Measurements from ENCODE around the gene ASCC3. TPM values are rescaled to one million over a fixed set of nuclear protein-coding genes. Genes with fewer than 3 reads are reported as not detected.

The ASCC3 gene
- total and polyA plus RNA-seq, 2 experiments from 2014 or later, result 34.0 to 77.6 TPM

DNA sequence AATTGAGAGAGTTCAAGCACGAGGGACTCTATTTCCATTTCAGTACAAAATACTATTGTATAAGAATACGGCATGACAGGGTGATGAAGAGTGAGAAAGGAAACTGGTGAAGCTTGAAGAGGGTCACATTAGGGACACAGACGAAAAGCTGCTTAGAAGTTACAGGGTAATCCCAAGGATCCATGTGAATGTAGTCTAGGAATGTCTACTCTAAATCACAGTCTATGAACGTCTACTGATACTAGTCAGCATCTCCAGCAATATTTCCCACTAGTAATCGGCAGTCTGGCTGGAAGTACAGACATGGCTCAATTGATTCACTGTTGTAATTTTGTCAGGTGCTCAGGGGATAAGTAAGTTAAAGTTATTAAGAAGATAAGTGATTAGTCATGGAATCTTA is 156.4 kb downstream of the ASCC3 start:
- DNase-seq (ENCODE audit: low spot score), result no peak
- no peaks in the 10 kb centered on the region for H3K36me3 ChIP-seq (replicated peaks; ENCODE audit: insufficient read depth, low read depth)
- H3K79me2 ChIP-seq, result no peaks in the 10 kb centered on the region
- no peaks in the 10 kb centered on the region for H3K27me3 ChIP-seq
- no peak overlapping the region for H3K4me2 ChIP-seq
- H4K20me1 ChIP-seq (ENCODE audit: insufficient read depth, poor library complexity, severe bottlenecking), result no peaks in the 10 kb centered on the region
- H3K27ac ChIP-seq, result no peak overlapping the region
- H3K4me3 ChIP-seq, result no peak overlapping the region
- no peaks in the 10 kb centered on the region for H3K9me2 ChIP-seq (replicated peaks; ENCODE audit: insufficient read depth)
- H3K4me1 ChIP-seq (ENCODE audit: insufficient read depth), result no peaks in the 10 kb centered on the region
- TF ChIP-seq EZH2phosphoT487 (IDR thresholded peaks at IDR 0.05; ENCODE audit: low read depth, severe bottlenecking, unreplicated experiment), result no peak
- TF ChIP-seq EZH2 (IDR thresholded peaks at IDR 0.05; ENCODE audit: borderline replicate concordance), result no peak
- TF ChIP-seq, protein P1, sequence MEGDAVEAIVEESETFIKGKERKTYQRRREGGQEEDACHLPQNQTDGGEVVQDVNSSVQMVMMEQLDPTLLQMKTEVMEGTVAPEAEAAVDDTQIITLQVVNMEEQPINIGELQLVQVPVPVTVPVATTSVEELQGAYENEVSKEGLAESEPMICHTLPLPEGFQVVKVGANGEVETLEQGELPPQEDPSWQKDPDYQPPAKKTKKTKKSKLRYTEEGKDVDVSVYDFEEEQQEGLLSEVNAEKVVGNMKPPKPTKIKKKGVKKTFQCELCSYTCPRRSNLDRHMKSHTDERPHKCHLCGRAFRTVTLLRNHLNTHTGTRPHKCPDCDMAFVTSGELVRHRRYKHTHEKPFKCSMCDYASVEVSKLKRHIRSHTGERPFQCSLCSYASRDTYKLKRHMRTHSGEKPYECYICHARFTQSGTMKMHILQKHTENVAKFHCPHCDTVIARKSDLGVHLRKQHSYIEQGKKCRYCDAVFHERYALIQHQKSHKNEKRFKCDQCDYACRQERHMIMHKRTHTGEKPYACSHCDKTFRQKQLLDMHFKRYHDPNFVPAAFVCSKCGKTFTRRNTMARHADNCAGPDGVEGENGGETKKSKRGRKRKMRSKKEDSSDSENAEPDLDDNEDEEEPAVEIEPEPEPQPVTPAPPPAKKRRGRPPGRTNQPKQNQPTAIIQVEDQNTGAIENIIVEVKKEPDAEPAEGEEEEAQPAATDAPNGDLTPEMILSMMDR (IDR thresholded peaks at IDR 0.05; ENCODE audit: poor library complexity), result no peak
- 84% methylated on average over 5 of the region's 5 CpGs for WGBS (ENCODE audit: low lambda C conversion rate, missing lambda C conversion rate)
- no peaks in the 10 kb centered on the region for H3K9me3 ChIP-seq (ENCODE audit: low read depth)
- no peak overlapping the region for H2AFZ ChIP-seq

DNA sequence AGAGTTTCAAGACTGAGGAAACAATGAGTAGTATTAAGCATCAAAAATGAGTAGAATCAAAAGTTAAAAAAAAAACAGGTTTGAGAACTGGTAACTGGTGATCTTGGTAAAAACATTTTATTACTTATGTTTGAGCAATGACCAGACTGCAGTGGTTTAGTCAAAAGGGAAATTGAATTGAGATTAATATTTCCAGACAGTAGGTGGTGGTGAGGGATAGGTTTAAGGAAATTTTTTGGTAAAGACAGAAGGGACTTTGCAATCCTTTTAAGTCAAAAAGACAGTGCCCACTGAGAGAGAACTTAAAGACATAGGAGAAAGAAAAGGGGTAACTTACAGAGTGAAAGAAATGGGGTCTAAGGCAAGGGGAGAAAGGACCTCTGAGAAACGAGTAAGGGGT is 156.9 kb downstream of the ASCC3 start:
- no peaks in the 10 kb centered on the region for H4K20me1 ChIP-seq (ENCODE audit: insufficient read depth, poor library complexity, severe bottlenecking)
- TF ChIP-seq, protein P1 (IDR thresholded peaks at IDR 0.05; ENCODE audit: poor library complexity), result no peak
- TF ChIP-seq EZH2 (IDR thresholded peaks at IDR 0.05; ENCODE audit: borderline replicate concordance) (no peak), EZH2phosphoT487 (IDR thresholded peaks at IDR 0.05; ENCODE audit: low read depth, severe bottlenecking, unreplicated experiment) (no peak)
- WGBS (ENCODE audit: low lambda C conversion rate, missing lambda C conversion rate), result 74% methylated on average over 1 of the region's 1 CpG
- H3K4me1 ChIP-seq (ENCODE audit: insufficient read depth), result no peaks in the 10 kb centered on the region
- H3K4me2 ChIP-seq, result no peak overlapping the region
- no peaks in the 10 kb centered on the region for H3K27me3 ChIP-seq
- H2AFZ ChIP-seq, result no peak overlapping the region
- H3K9me2 ChIP-seq (replicated peaks; ENCODE audit: insufficient read depth), result no peaks in the 10 kb centered on the region
- no peak overlapping the region for H3K27ac ChIP-seq
- no peaks in the 10 kb centered on the region for H3K9me3 ChIP-seq (ENCODE audit: low read depth)
- no peak overlapping the region for H3K4me3 ChIP-seq
- H3K79me2 ChIP-seq, result no peaks in the 10 kb centered on the region
- H3K36me3 ChIP-seq (replicated peaks; ENCODE audit: insufficient read depth, low read depth), result no peaks in the 10 kb centered on the region
- DNase-seq (ENCODE audit: low spot score), result no peak

DNA sequence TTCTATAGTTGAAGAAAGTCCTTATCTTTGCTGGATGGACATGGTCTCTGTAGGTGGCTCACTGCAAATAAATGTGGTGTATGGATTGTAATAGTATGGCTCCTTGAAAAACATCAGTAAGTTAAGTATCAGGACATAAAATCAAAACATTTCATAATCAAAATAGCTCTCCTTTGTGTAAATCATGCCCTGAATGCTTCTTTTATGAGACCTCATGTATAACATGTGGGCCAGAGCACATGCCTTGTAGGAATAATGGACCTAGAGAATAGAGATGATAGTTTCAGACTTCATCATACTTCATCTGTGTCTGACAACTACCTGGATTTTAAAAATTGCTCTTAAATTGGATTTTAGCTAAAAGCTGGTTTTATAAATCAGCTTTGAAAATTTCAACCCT is 159.9 kb downstream of the ASCC3 start:
- Histone ChIP-seq H3K27ac (no peak overlapping the region), H3K4me2 (no peak overlapping the region), H3K9me3 (ENCODE audit: low read depth) (no peaks in the 10 kb centered on the region), H4K20me1 (ENCODE audit: insufficient read depth, poor library complexity, severe bottlenecking) (no peaks in the 10 kb centered on the region), H3K4me3 (no peak overlapping the region), H2AFZ (no peak overlapping the region), H3K9me2 (replicated peaks; ENCODE audit: insufficient read depth) (no peaks in the 10 kb centered on the region), H3K4me1 (ENCODE audit: insufficient read depth) (no peaks in the 10 kb centered on the region), H3K79me2 (no peaks in the 10 kb centered on the region), H3K27me3 (no peaks in the 10 kb centered on the region), H3K36me3 (replicated peaks; ENCODE audit: insufficient read depth, low read depth) (peaks cover 3% of the 10 kb centered on the region)
- DNase-seq (ENCODE audit: low spot score), result no peak
- TF ChIP-seq, protein P1 (IDR thresholded peaks at IDR 0.05; ENCODE audit: poor library complexity), result no peak
- no peak for TF ChIP-seq EZH2 (IDR thresholded peaks at IDR 0.05; ENCODE audit: borderline replicate concordance)
- TF ChIP-seq EZH2phosphoT487 (IDR thresholded peaks at IDR 0.05; ENCODE audit: low read depth, severe bottlenecking, unreplicated experiment), result no peak

Data from hepatocyte (in vitro differentiated cells).